Esophagus muscularis mucosa (tissue), 4 donors: ENCODE measurements around the gene MAN2A1.

Source experiments
- EP300 ChIP-seq: sonication (generic); formaldehyde crosslinking; IDR thresholded peaks from one replicate; pipeline ENCODE4 v1.6.1; 2017; ENCODE audit warnings: antibody characterized with exemption
- POLR2A ChIP-seq: fragments of 450-650 bp; IDR thresholded peaks from one replicate; pipeline ENCODE4 v1.6.1; 2017; ENCODE audit warnings: antibody characterized with exemption, moderate library complexity, mild to moderate bottlenecking, low read depth
- POLR2AphosphoS5 ChIP-seq, 2 donors: sonication (generic); formaldehyde crosslinking; IDR thresholded peaks; one replicate each; pipeline ENCODE4 v1.6.1; 2017; ENCODE audit warnings: antibody characterized with exemption in 2 of 2
- TF ChIP-seq, protein P1 (sequence below), 3 experiments: fragments of 200-600 bp in 2 of 3; fragments of 450-650 bp in 1 of 3; sonication (generic) in 2 of 3; IDR thresholded peaks; one replicate each; pipeline ENCODE4 v1.5.1; 2017 to 2019; ENCODE audit warnings: antibody characterized with exemption in 3 of 3, mild to moderate bottlenecking in 2 of 3, moderate library complexity in 1 of 3

DNA sequence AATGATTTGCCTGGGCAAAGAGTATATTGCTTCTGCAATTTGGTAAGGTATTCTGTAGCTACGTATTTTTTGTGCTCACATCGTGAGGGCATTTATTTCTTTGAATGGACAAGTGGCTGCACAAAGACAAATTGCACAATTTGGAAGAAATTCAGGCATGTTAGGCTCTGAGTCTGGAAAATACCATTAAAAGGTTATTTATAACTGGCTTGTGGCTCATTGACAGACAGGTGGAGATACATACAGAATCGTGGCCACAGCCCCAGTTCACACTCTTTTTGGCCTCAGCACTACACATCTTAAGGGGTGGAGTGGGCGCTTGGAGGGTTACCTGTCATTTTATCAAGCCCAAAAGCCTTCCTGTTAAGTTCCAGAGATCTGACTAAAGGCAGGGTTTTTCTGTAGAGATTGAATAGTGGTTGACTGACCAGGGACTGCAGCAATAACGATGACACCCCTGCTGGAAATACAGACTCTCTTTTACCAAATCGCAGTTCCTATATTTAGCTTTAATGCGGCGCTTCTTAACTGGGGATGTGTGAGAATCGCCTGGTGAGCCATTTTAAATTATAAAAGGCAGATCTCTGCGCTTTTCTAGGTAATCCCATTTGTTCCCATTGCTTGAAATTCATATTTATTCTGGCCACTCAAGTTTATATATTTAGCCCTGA lies 14.7 kb downstream of the MAN2A1 start:
- no peak for TF ChIP-seq POLR2A
- TF ChIP-seq, protein P1, sequence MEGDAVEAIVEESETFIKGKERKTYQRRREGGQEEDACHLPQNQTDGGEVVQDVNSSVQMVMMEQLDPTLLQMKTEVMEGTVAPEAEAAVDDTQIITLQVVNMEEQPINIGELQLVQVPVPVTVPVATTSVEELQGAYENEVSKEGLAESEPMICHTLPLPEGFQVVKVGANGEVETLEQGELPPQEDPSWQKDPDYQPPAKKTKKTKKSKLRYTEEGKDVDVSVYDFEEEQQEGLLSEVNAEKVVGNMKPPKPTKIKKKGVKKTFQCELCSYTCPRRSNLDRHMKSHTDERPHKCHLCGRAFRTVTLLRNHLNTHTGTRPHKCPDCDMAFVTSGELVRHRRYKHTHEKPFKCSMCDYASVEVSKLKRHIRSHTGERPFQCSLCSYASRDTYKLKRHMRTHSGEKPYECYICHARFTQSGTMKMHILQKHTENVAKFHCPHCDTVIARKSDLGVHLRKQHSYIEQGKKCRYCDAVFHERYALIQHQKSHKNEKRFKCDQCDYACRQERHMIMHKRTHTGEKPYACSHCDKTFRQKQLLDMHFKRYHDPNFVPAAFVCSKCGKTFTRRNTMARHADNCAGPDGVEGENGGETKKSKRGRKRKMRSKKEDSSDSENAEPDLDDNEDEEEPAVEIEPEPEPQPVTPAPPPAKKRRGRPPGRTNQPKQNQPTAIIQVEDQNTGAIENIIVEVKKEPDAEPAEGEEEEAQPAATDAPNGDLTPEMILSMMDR (IDR thresholded peaks at IDR 0.05): no peak
- TF ChIP-seq POLR2AphosphoS5 (IDR thresholded peaks at IDR 0.05): peak in 1 of 2 donors; percentile 57
- TF ChIP-seq EP300: no peak
